ENCODE data around the gene XIST.

Gene XIST

DNA sequence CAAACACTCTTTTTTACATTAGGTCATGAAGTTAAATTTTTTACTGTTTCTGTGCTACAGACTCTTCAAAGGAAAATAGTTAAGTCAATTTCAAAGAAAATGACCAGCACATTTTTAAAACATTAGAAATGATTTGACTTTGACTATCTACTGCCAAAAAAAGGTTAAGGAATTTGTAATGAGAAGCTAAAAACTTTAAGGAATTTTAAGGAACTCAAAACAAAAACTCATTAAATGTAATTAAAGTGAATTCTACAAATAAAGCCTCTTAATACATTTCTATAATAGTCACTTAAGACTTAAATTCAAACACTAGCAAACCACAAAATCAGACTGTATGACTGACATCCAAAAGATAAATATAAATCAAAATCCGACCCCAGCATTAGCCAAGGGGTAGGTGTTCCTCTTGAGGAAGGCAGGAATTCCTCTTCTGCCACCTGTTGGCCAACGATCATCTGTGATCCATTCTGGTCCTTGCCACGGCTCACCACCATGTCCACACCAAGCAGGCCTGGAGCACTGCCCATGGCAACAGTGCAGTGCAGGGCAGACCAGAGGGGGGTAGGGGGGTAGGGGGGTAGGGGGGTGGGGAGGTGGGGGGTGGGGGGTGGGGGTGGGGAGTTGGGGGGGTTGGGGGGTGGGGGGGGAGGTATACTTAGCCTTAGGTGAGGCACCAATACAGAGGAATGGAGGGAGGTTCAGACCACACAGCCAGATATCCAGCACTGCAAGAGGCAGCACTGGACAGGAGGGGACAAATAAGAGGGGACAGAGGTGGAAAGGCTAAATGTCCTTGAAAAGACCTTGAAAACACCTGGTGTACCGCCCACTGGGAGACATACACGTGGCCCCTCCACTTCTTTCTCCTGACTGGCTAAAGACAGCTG is 2.1 kb downstream of the XIST start:
- TF ChIP-seq ZNF274 (IDR thresholded peaks at IDR 0.05; ENCODE audit: low read depth, low read length), result no peak
- peak overlapping the region; percentile 100 for H3K4me3 ChIP-seq (ENCODE audit: low read length)

DNA sequence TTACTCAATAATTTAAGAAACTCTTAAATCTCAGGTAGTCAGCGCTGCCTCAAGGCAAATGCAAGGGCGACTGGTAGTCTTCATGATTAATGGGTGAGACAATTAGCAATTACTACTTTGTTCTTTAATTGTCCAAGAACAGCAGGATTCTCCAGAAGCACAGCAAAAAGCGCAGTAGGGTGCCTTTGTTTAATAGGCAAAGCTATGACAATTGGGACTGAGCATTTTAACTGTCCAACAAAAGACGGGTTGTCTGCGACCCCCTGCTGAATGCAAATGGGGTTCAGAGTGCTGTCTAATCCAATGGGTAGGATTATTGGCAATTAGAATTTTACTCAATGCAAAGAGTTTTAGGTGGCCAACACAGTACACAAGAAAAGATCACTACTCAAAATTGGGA is 3.4 kb downstream of the XIST start:
- H3K4me3 ChIP-seq (ENCODE audit: low read length), result peak overlapping the region; percentile 86
- no peak for TF ChIP-seq ZNF274 (IDR thresholded peaks at IDR 0.05; ENCODE audit: low read depth, low read length)

DNA sequence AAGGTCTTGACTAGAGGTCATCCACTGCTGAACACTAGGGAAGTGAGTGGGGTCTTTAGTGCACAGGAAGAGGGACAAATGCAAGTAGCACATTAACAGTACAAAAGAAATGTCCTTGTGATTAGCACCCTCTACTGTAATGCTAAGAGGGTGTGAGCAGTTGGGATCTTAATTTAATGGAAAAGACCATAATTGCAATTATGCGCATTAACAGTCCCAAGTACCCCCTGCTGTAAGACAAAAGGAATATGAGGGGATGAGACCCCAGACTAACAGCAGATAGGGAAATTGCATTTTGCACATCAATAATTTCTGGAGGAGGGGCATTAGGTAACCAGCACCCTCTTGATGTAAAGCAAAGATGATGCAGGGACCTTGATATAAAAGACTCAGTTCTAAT is 4.5 kb downstream of the XIST start:
- no peak for TF ChIP-seq ZNF274 (IDR thresholded peaks at IDR 0.05; ENCODE audit: low read depth, low read length)
- peak overlapping the region; percentile 86; the same call in 1 of the 2 replicates for H3K4me3 ChIP-seq (ENCODE audit: low read length)

DNA sequence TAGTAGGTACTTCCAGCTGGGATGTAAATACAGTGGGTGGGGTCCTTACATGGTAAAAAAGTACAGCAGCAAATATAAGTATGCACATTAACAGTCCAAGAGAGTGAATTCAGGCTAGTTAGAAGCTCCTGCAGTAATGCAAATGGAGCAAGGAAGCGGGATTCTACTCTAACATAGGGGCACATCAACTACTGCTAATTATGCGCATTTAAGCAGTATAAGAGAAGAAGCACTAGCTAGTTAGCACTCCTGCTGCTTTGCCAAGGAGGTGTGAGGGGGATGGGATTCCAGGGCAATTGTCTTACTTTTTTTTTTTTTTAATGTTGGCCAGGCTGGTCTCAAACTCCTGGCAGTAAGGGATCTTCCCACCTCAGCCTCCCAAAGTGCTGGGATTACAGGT is 5.4 kb downstream of the XIST start:
- H3K4me3 ChIP-seq (ENCODE audit: low read length), result peak overlapping the region; percentile 86; the same call in 1 of the 2 replicates
- TF ChIP-seq ZNF274 (IDR thresholded peaks at IDR 0.05; ENCODE audit: low read depth, low read length), result no peak

DNA sequence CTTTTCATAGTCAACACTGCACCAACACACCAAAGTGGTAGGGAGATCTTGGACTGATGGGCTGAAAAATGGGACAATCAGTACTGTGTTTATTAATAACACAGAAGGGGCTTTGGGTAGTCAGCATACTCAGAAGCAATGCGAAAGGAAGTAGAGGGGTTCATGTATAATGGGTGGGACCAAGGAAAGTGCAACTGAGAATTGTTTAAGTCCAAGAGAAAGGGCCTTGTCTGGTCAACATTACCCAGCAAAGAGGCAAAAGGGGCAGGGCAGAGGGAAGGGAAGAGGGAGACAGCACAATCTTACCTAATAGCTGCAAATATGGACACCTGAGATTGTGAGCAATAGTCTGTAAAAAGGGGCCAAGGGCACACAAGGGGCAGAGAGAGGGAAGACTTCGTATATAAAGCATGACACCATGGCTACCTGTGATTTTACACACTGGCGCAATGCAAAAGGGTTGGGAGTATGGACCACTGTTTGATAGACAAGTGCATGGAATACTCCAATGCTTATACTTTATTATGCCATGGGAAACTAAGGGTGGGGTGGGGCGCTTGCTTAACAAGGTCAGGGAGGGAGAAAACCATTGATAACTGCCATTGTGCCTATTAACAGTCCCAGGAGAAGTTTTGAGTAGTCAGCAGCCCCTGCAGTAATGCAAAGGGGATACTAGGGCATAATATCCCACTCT is 9.8 kb downstream of the XIST start:
- no peak overlapping the region; the same call in 1 of the 2 replicates for H3K4me3 ChIP-seq (ENCODE audit: low read length)
- TF ChIP-seq ZNF274 (IDR thresholded peaks at IDR 0.05; ENCODE audit: low read depth, low read length), result no peak

DNA sequence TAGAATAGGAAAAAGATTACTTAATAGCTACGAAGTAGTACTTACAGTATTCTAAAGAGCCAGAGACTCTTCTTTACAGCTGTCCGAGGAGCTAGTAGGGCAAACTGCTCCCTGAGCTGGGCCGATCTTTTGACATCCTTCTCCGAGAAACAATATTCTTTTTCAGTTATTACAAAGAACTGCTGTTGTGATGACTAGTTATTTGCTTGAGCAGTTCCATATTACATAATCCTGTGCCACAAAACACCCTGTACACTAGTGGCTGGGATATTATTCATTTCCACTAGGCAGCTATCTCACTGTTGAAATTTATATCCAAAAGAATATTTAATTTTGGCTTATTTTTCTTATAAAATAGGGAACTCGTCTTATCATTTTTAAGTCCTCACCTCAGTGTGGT is 11.2 kb downstream of the XIST start:
- TF ChIP-seq ZNF274 (IDR thresholded peaks at IDR 0.05; ENCODE audit: low read depth, low read length), result no peak
- peak overlapping the region; percentile 39; the same call in 1 of the 2 replicates for H3K4me3 ChIP-seq (ENCODE audit: low read length)

DNA sequence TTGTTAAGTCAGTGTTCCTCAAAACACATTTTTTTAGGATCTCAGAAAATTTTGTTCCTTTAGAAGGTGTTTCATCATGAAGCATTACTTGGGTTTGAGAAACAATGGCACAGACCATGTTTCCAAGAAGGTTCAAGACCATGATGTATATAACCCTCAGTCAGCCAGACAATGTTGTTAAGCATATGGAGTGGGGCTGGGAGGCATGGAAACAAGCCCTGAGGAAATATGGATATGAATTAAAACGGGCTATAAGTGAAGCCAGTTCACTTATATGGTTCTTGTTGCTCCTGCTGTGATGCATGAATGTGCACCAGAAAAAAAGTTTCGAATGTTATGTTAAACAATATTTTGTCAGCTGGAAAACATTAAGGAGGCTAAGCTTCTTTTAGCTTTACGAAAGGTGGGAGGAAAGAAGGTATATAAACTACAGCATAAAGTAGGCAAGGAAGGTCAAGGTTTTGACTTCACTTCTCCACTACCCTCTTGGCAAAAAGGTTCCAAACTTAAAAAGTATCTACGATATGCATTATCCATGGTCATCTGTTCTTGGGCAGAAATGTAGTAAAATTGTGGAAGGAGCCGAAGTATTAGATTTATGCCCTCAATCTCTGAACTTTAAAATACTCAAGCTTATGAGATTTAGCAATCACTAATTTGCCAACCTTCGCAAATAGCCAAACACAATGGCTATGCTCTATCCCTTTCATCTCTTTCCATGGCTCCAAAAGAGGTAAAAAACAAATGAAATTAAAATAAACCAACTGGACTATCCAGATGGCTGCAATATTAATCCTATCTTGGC is 12.2 kb downstream of the XIST start:
- TF ChIP-seq ZNF274 (IDR thresholded peaks at IDR 0.05; ENCODE audit: low read depth, low read length), result no peak

DNA sequence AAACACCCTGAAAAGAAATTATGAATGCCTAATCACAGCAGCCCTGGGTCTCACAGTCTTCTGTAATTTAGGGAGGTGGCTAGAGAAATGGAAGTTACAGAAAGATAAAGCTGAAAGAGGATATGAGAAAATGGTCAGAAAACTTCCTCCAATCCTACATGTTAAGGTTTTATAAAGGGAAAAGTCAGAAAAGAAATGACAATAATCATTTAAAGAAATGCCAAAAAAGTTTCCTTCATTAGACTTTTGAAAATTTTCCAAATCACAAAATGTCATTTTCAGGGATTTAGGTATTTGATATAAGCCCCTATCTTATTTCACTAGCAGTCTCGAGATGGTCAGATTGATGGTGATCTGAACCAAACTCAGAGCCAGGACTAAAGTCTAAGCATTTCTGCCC is 13.4 kb downstream of the XIST start:
- H3K4me3 ChIP-seq (ENCODE audit: low read length), result peak overlapping the region; percentile 33; the same call in 1 of the 2 replicates
- no peak for TF ChIP-seq ZNF274 (IDR thresholded peaks at IDR 0.05; ENCODE audit: low read depth, low read length)

More for the DNA sequence above, 12.2 kb downstream of the XIST start:
- peak overlapping the region; percentile 39; the same call in 1 of the 2 replicates for H3K4me3 ChIP-seq (ENCODE audit: low read length)

DNA sequence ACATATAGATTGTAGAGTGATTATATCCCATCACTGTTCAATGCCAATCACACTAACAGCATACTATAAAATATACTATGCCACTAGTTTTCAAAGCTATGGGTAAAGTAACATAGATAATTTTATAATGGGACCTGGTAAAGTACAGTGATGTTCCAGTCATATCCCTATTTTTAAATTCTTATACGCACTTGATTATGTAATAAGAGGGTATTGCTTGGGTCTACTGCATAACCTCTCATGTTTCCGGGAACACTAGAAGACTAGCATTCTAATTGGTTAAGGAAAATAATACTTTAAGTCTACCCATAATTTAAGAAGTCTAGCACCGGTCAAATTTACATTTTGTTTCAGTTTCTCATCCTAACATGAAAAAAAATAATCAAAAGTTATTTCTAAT is 14.4 kb downstream of the XIST start:
- TF ChIP-seq ZNF274 (IDR thresholded peaks at IDR 0.05; ENCODE audit: low read depth, low read length), result no peak
- H3K4me3 ChIP-seq (ENCODE audit: low read length), result peak overlapping the region; percentile 31; the same call in 1 of the 2 replicates

DNA sequence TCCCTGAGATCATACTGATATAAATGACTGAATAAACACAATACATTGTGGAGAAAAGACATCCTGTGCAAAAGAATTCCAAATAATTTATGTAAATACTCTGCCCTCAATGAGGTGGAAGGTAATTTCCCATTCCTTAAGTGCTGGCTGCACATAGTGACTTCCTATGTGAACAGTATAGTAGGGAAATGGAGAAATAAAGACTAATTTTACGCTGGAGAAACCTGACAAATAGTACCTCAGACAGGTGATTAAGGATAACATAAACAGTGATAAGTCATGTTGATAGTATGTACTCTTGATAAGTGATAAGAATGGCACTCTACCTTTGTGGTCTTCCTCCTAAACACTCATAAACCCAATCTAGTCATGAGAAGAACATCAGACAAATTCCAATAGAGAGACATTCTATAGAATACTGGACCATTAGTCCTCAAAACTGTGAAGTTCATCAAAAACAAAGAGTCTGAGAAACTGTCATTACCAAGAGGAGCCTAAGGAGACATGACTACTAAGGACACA is 15.5 kb downstream of the XIST start:
- TF ChIP-seq ZNF274 (IDR thresholded peaks at IDR 0.05; ENCODE audit: low read depth, low read length), result no peak
- peak overlapping the region; percentile 31; the same call in 1 of the 2 replicates for H3K4me3 ChIP-seq (ENCODE audit: low read length)

DNA sequence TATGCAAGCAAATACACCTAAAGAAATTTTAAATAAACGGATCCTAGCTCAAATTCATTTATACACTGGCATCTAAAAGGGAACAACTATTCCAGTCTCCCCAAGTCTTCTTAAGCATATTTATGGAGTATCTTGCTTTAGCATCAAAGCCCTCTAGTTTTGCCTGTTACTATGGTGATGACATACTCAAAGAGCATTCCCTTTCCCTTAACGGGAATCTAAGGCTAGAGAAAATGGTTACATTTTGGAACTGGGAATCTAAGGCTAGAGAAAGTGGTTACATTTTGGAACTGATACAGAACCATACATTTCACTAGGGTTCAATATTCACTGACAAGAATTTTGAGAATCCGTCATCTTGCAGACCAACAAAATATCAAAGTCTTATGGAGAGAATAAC is 18.3 kb downstream of the XIST start:
- no peak for TF ChIP-seq ZNF274 (IDR thresholded peaks at IDR 0.05; ENCODE audit: low read depth, low read length)
- no peak overlapping the region for H3K4me3 ChIP-seq (ENCODE audit: low read length)

DNA sequence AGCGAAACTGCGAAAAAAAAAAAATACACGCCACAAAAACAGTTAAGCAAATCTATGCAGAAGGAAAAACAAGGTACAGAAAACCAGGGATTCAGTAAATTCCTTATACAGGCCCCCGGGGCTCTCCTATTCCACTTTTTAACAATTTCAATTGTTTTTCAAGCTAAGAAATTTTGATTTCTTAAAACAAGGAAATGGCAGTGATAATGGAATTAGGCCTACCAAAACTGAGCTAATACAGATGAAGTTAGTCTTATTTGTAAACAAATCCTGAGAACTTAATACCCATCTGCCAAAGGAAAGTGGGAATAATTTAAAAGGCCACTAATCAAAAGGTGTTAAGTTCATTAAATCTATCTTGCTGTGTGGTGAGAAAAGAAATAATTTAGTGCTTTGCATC is 20.2 kb downstream of the XIST start:
- no peak for TF ChIP-seq ZNF274 (IDR thresholded peaks at IDR 0.05; ENCODE audit: low read depth, low read length)

DNA sequence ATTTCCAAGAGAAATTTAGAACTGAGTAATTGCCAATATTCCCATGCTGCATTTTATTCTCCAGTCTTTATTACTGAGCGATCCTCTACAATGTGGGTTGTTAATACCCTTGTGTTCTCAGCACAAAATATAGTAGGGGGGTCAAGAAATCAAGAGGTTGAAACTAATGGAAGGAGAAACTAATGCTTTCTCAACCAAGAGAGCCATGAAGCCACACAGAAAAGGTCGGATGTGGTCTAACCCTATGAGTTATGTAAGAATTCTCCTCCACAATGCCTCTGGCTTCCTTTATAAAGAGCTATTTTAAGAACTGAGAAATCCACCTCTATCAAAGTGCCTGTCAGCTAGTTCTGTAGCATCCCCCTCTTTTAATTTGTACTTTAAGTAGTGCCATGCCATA is 21.0 kb downstream of the XIST start:
- TF ChIP-seq ZNF274 (IDR thresholded peaks at IDR 0.05; ENCODE audit: low read depth, low read length), result no peak
- H3K4me3 ChIP-seq (ENCODE audit: low read length), result no peak overlapping the region; the same call in 1 of the 2 replicates

More for the DNA sequence above, 20.2 kb downstream of the XIST start:
- no peak overlapping the region for H3K4me3 ChIP-seq (ENCODE audit: low read length)

Measured in GM08714 (cell line).